Psoas muscle (tissue), 8 donors: ENCODE data around the gene GHITM. TPM values are rescaled to one million over a fixed set of nuclear protein-coding genes. Genes with fewer than 3 reads are reported as not detected.
"Not testable (repeated sequence)": the region's sequence is repeated elsewhere in the genome, so short reads cannot be mapped to it uniquely, and the experiment has no call there.

Source experiments
- ATAC-seq, 4 donors: fragments of 200-7000 bp; cut with Tn5 transposase; one replicate each; pipeline ENCODE4 v1.9.1; 2020; ENCODE audit warnings: moderate library complexity in 3 of 4, mild to moderate bottlenecking in 2 of 4
- DNase-seq, 2 donors: peaks; one replicate each; pipeline ENCODE4 v3.0.0-alpha.2; 2020
- H3K27ac ChIP-seq: fragments of 200-600 bp; one replicate; pipeline ENCODE4 v1.8.0; 2022
- H3K27me3 ChIP-seq, 3 donors: fragments of 200-600 bp in 1 of 3; one replicate each; pipeline versions ENCODE4 v1.6.1 to v1.8.0; 2013 to 2022; ENCODE audit warnings: low read length in 2 of 3, mild to moderate bottlenecking in 2 of 3, moderate library complexity in 1 of 3; ENCODE audit not compliant: insufficient read depth in 3 of 3
- H3K36me3 ChIP-seq, 2 donors: fragments of 200-600 bp in 1 of 2; one replicate each; pipeline versions ENCODE4 v1.6.1 to v1.8.0; 2013 to 2022; ENCODE audit warnings: low read depth in 1 of 2, mild to moderate bottlenecking in 1 of 2, moderate library complexity in 1 of 2; ENCODE audit not compliant: insufficient read depth in 1 of 2
- H3K4me1 ChIP-seq: fragments of 200-600 bp; one replicate; pipeline ENCODE4 v1.8.0; 2022
- H3K4me3 ChIP-seq: fragments of 200-600 bp; one replicate; pipeline ENCODE4 v1.8.0; 2022; ENCODE audit warnings: mild to moderate bottlenecking
- H3K9me3 ChIP-seq: fragments of 200-600 bp; one replicate; pipeline ENCODE4 v1.8.0; 2022
- CTCF ChIP-seq: fragments of 200-600 bp; IDR thresholded peaks from one replicate; pipeline ENCODE4 v1.8.0; 2022; ENCODE audit warnings: antibody characterized with exemption
- WGBS, 3 donors: extraction: QIAGEN DNeasy Blood & Tissue Kit; methylation state at CpG; one replicate each; pipeline versions ENCODE4 v1.1.6 to v1.1.7; 2013; 5-methylcytosine and 5-hydroxymethylcytosine counted together
- intact Hi-C, 2 donors: fragments of 100-400 bp; cut with DNase I; formaldehyde crosslinking; loops; one replicate each; pipeline versions ENCODE4 v1.11.0 to v1.14.2; 2022
- polyA plus RNA-seq, 3 donors: library from polyadenylated mRNA; stranded (reverse); fragments of 200-250 nt; gene quantifications; one replicate each; pipeline ENCODE4 v1.2.3, GENCODE V29; 2013
- total RNA-seq, 4 donors: library from RNA; stranded (reverse); fragmentation: NEBNext Ultra II Directional in 2 of 4; extraction: Animal tissue kit (Norgen Biotek cat#: 25700) in 2 of 4; gene quantifications; one replicate each; pipeline versions ENCODE4 v1.2.1 to v1.2.4, GENCODE V29; 2021 to 2023
- donor health status: healthy with polysubstance abuse.
- donor health status: DM: no; HTN: no; CAD: no; lungs with moderate emphysema.
- donor health status: Bipolar disorder and iron deficiency.
- donor health status: healthy.
- donor health status: DM: yes; HTN: yes; CAD: no.
- donor health status: DM: no; HTN: no; CAD: no.
- donor health status: DM: no; HTN: no; CAD: no.
- donor health status: DM: yes; HTN: yes; CAD: no.

The GHITM gene
- total and polyA plus RNA-seq, 7 donors: 230 to 633 (median 265) TPM

GRCh38 chr10:84160663-84161362, 21.5 kb downstream of the GHITM start:
- DNase-seq (no peak), ATAC-seq (no peak)
- intact Hi-C loops: no loop called here
- H3K36me3 ChIP-seq: no peaks in the 10 kb centered on the region
- WGBS, 3 donors: 40 to 47% (median 41%) methylated on average over 6 of the region's 6 CpGs
- TF ChIP-seq CTCF: no peak
- no peaks in the 10 kb centered on the region for H3K4me1 ChIP-seq
- H3K27ac ChIP-seq: no peak overlapping the region
- H3K9me3 ChIP-seq: no peaks in the 10 kb centered on the region
- no peak overlapping the region for H3K4me3 ChIP-seq
- H3K27me3 ChIP-seq: no peaks in the 10 kb centered on the region

GRCh38 chr10:84163996-84164395, 24.7 kb downstream of the GHITM start:
- Histone ChIP-seq H3K36me3 (no peaks in the 10 kb centered on the region), H3K9me3 (no peaks in the 10 kb centered on the region), H3K4me1 (no peaks in the 10 kb centered on the region), H3K27me3 (no peaks in the 10 kb centered on the region), H3K4me3 (no peak overlapping the region), H3K27ac (no peak overlapping the region)
- TF ChIP-seq CTCF: no peak
- WGBS, 3 donors: 44 to 58% (median 55%) methylated on average over 2 of the region's 2 CpGs
- no peak for DNase-seq
- no peak for ATAC-seq
- intact Hi-C loops: no loop called here

DNA sequence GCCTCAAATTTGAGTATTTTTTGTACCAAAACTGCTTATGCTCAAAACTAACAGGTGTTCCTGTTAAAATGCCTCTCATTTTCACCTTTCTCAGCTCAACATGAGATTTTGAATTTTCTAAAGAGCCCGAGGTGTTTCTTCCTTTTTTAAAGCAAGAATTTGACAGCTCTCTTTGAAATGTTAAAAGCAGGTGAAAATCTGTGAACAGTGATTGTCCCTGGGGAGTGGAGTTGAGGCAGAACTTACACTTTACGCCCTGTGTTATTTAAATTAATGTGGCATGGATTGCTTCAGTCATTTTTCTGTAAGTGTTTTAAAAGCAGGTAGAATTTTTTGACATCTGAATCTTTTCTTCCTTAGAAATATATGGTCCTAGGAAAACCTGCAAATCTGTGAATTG, 25.1 kb downstream of the GHITM start:
- no peak overlapping the region for H3K27ac ChIP-seq
- ATAC-seq (no peak), DNase-seq (no peak)
- no peaks in the 10 kb centered on the region for H3K9me3 ChIP-seq
- H3K36me3 ChIP-seq: no peaks in the 10 kb centered on the region
- intact Hi-C loops: no loop called here
- H3K27me3 ChIP-seq: no peaks in the 10 kb centered on the region
- no peak overlapping the region for H3K4me3 ChIP-seq
- TF ChIP-seq CTCF: no peak
- WGBS, 3 donors: 17 to 21% (median 20%) methylated on average over 2 of the region's 2 CpGs
- H3K4me1 ChIP-seq: no peaks in the 10 kb centered on the region

GRCh38 chr10:84166620-84167288, 27.4 kb downstream of the GHITM start:
- 89 to 93% (median 92%) methylated on average over 4 of the region's 4 CpGs for WGBS, 3 donors
- no peak for ATAC-seq
- Histone ChIP-seq H3K4me1 (no peaks in the 10 kb centered on the region), H3K36me3 (no peaks in the 10 kb centered on the region), H3K27ac (no peak overlapping the region), H3K4me3 (no peak overlapping the region), H3K9me3 (no peaks in the 10 kb centered on the region), H3K27me3 (no peaks in the 10 kb centered on the region)
- DNase-seq: no peak
- no peak for TF ChIP-seq CTCF
- intact Hi-C loops: no loop called here

- WGBS, 3 donors: 88 to 89% (median 89%) methylated on average over 2 of the region's 2 CpGs
- H3K9me3 ChIP-seq, ATAC-seq, H3K27me3 ChIP-seq, H3K36me3 ChIP-seq, H3K27ac ChIP-seq, H3K4me1 ChIP-seq, intact Hi-C loops, DNase-seq, H3K4me3 ChIP-seq: not testable (repeated sequence)
Observed at GRCh38 chr10:84167289-84167653, 28.0 kb downstream of the GHITM start.

GRCh38 chr10:84168382-84168781, 29.1 kb downstream of the GHITM start:
- H3K9me3 ChIP-seq, H3K27me3 ChIP-seq, DNase-seq, H3K36me3 ChIP-seq, intact Hi-C loops, ATAC-seq, H3K4me3 ChIP-seq, H3K27ac ChIP-seq, H3K4me1 ChIP-seq: not testable (repeated sequence)
- WGBS, 3 donors: 94 to 97% (median 94%) methylated on average over 10 of the region's 10 CpGs

GRCh38 chr10:84171237-84171636, 31.9 kb downstream of the GHITM start:
- intact Hi-C loops, ATAC-seq: not testable (repeated sequence)
- WGBS, 3 donors: 70 to 92% (median 71%) methylated on average over 2 of the region's 2 CpGs

More at GRCh38 chr10:84171237-84171636, 31.9 kb downstream of the GHITM start:
- H3K27ac ChIP-seq, H3K4me3 ChIP-seq, H3K36me3 ChIP-seq, H3K27me3 ChIP-seq, H3K4me1 ChIP-seq, H3K9me3 ChIP-seq, DNase-seq: not testable (repeated sequence)
